GM12878 (cell line): Measurements from ENCODE around the gene ARL6. TPM values are rescaled to one million over a fixed set of nuclear protein-coding genes. Genes with fewer than 3 reads are reported as not detected.

Experiments used
- ATAC-seq: fragments of 200-7000 bp; cut with Tn5 transposase; 3 replicates; pipeline ENCODE4 v1.9.1; 2020; ENCODE audit warnings: mild to moderate bottlenecking, moderate library complexity
- BruUV-seq: library from RNA; stranded (reverse); fragments of 400-500 nt; replicated peaks from 2 replicates; lab custom pipeline; 2021; lab: Mats Ljungman, UMichigan
- CTCF ChIA-PET: fragments of 300-600 bp; sonication (Branson Sonifier 250); formaldehyde crosslinking; extraction: SDS; loops from one replicate; lab custom pipeline; 2021; ENCODE audit warnings: inconsistent platforms; lab: Yijun Ruan, JAX
- POLR2A ChIA-PET: fragments of 350-600 bp; formaldehyde crosslinking; extraction: SDS; loops from one replicate; lab custom pipeline; 2021; ENCODE audit warnings: inconsistent platforms; lab: Charles Lee
- RAD21 ChIA-PET: fragments of 300-600 bp; sonication (Branson Sonifier 250); formaldehyde crosslinking; loops from one replicate; lab custom pipeline; 2023; ENCODE audit warnings: antibody characterized with exemption; ENCODE audit not compliant: unreplicated experiment; lab: Charles Lee
- SMC1A ChIA-PET: fragments of 300-600 bp; sonication (Branson Sonifier 250); formaldehyde crosslinking; loops from one replicate; lab custom pipeline; 2023; ENCODE audit not compliant: unreplicated experiment, uncharacterized antibody; lab: Charles Lee
- DNase-seq: peaks from one replicate; pipeline ENCODE4 v3.0.0-alpha.2; 2011; ENCODE audit warnings: low read depth, low spot score
- FAIRE-seq: peaks from 3 replicates; lab custom pipeline; 2011; peaks lifted over from hg19 to GRCh38; lab: Jason Lieb, UNC
- H2AFZ ChIP-seq: 2 replicates; pipeline ENCODE4 v1.6.0; 2011; ENCODE audit warnings: low read depth, low read length, control low read depth; ENCODE audit not compliant: control insufficient read depth
- H3K27ac ChIP-seq: 2 replicates; pipeline ENCODE4 v1.5.1; 2011; ENCODE audit warnings: control low read depth; ENCODE audit not compliant: control insufficient read depth, insufficient read depth
- H3K27me3 ChIP-seq, 2 experiments: replicated peaks in 1 of 2; 2 replicates each; pipeline versions ENCODE4 v1.6.0 to v1.6.1; 2011; ENCODE audit warnings: low read length in 1 of 2; ENCODE audit not compliant: control insufficient read depth in 2 of 2, insufficient read depth in 2 of 2
- H3K36me3 ChIP-seq, 2 experiments: 2 replicates each; pipeline ENCODE4 v1.5.1; 2011; ENCODE audit warnings: low read length in 1 of 2; ENCODE audit not compliant: control insufficient read depth in 2 of 2, insufficient read depth in 2 of 2
- H3K4me1 ChIP-seq: 2 replicates; pipeline ENCODE4 v1.6.1; 2011; ENCODE audit warnings: mild to moderate bottlenecking, low read length, moderate library complexity, mixed read lengths; ENCODE audit not compliant: control insufficient read depth, insufficient read depth
- H3K4me2 ChIP-seq: 2 replicates; pipeline ENCODE4 v1.6.0; 2011; ENCODE audit warnings: control low read depth; ENCODE audit not compliant: control insufficient read depth, insufficient read depth
- H3K4me3 ChIP-seq: fragments of 200-600 bp; sonication (generic); 2 replicates; pipeline ENCODE4 v1.5.1; 2016
- H3K79me2 ChIP-seq: 2 replicates; pipeline ENCODE4 v1.6.0; 2011; ENCODE audit warnings: low read length; ENCODE audit not compliant: control insufficient read depth, insufficient read depth
- H3K9ac ChIP-seq: 2 replicates; pipeline ENCODE4 v1.8.0; 2011; ENCODE audit warnings: low read length, control low read depth, mixed read lengths; ENCODE audit not compliant: control insufficient read depth, insufficient read depth
- H3K9me3 ChIP-seq: replicated peaks from 3 replicates; pipeline ENCODE4 v1.5.1; 2011; ENCODE audit warnings: mild to moderate bottlenecking, low read length; ENCODE audit not compliant: control insufficient read depth, insufficient read depth
- H4K20me1 ChIP-seq: 2 replicates; pipeline ENCODE4 v1.6.0; 2011; ENCODE audit not compliant: control insufficient read depth, insufficient read depth
- BHLHE40 ChIP-seq, 2 experiments: fragments of 450-650 bp in 1 of 2; IDR thresholded peaks; 2 replicates each; pipeline ENCODE4 v1.6.1; 2011 to 2017; ENCODE audit warnings: low read depth in 2 of 2, borderline replicate concordance in 1 of 2, improper control_type of control experiment in 1 of 2, low read length in 1 of 2, mild to moderate bottlenecking in 1 of 2
- CBX3 ChIP-seq: fragments of 200-600 bp; sonication (generic); IDR thresholded peaks from 2 replicates; pipeline ENCODE4 v1.6.1; 2016; ENCODE audit warnings: low read depth, borderline replicate concordance
- CEBPB ChIP-seq, 2 experiments: fragments of 150-350 bp in 1 of 2; IDR thresholded peaks; 2 replicates each; pipeline ENCODE4 v1.6.1; 2012 to 2014; ENCODE audit warnings: low read depth in 2 of 2, low read length in 2 of 2, borderline replicate concordance in 1 of 2, inconsistent platforms in 1 of 2
- CREM ChIP-seq: IDR thresholded peaks from 2 replicates; pipeline ENCODE4 v1.6.1; 2014; ENCODE audit warnings: antibody characterized with exemption, low read depth
- EED ChIP-seq: sonication (generic); IDR thresholded peaks from 2 replicates; pipeline ENCODE4 v1.6.1; 2016; ENCODE audit warnings: antibody characterized with exemption, low read depth
- ESRRA ChIP-seq: IDR thresholded peaks from 2 replicates; pipeline ENCODE4 v1.6.1; 2012; ENCODE audit warnings: mild to moderate bottlenecking, low read length, improper control_type of control experiment
- ETV6 ChIP-seq, 2 experiments: fragments of 450-650 bp in 1 of 2; IDR thresholded peaks in 1 of 2; conservative IDR thresholded peaks in 1 of 2; 2 replicates each; pipeline ENCODE4 v1.6.1; 2014; ENCODE audit warnings: antibody characterized with exemption in 1 of 2, borderline replicate concordance in 1 of 2, low read depth in 1 of 2, mild to moderate bottlenecking in 1 of 2, moderate library complexity in 1 of 2
- GABPA ChIP-seq: IDR thresholded peaks from 2 replicates; pipeline ENCODE4 v1.6.1; 2014; ENCODE audit warnings: antibody characterized with exemption, low read depth, mild to moderate bottlenecking, inconsistent platforms
- LARP7 ChIP-seq: fragments of 450-650 bp; IDR thresholded peaks from 2 replicates; pipeline ENCODE4 v1.6.1; 2017; ENCODE audit warnings: mild to moderate bottlenecking
- MLLT1 ChIP-seq: fragments of 450-650 bp; IDR thresholded peaks from 2 replicates; pipeline ENCODE4 v1.6.1; 2016; ENCODE audit warnings: mild to moderate bottlenecking
- MXI1 ChIP-seq: fragments of 150-350 bp; IDR thresholded peaks from 2 replicates; pipeline ENCODE4 v1.6.1; 2011; ENCODE audit warnings: low read depth, mild to moderate bottlenecking, inconsistent platforms, low read length, improper control_type of control experiment
- NFXL1 ChIP-seq: fragments of 450-650 bp; IDR thresholded peaks from 2 replicates; pipeline ENCODE4 v1.6.1; 2017; ENCODE audit warnings: antibody characterized with exemption, mild to moderate bottlenecking, borderline replicate concordance
- NR2C1 ChIP-seq: fragments of 450-650 bp; IDR thresholded peaks from 2 replicates; pipeline ENCODE4 v1.6.1; 2017; ENCODE audit warnings: antibody characterized with exemption, mild to moderate bottlenecking, moderate library complexity
- PAX5 ChIP-seq: IDR thresholded peaks from 2 replicates; pipeline ENCODE4 v1.6.1; 2011; ENCODE audit warnings: low read depth, low read length, borderline replicate concordance
- POLR2AphosphoS2 ChIP-seq: IDR thresholded peaks from 2 replicates; pipeline ENCODE4 v1.6.1; 2011; ENCODE audit warnings: low read depth, mild to moderate bottlenecking, low read length, improper control_type of control experiment, moderate library complexity
- RFX5 ChIP-seq: IDR thresholded peaks from 2 replicates; pipeline ENCODE4 v1.6.1; 2011; ENCODE audit warnings: low read depth, low read length, improper control_type of control experiment
- SMAD5 ChIP-seq: IDR thresholded peaks from 2 replicates; pipeline ENCODE4 v1.6.1; 2016; ENCODE audit warnings: antibody characterized with exemption, low read depth
- SPI1 ChIP-seq: IDR thresholded peaks from 2 replicates; pipeline ENCODE4 v1.6.1; 2011; ENCODE audit warnings: low read depth, mild to moderate bottlenecking, low read length, moderate library complexity, borderline replicate concordance; ENCODE audit not compliant: insufficient read depth
- SRF ChIP-seq, 2 experiments: IDR thresholded peaks; 2 replicates each; pipeline ENCODE4 v1.6.1; 2011; ENCODE audit warnings: low read depth in 2 of 2, low read length in 2 of 2, mild to moderate bottlenecking in 1 of 2, moderate library complexity in 1 of 2
- USF1 ChIP-seq: IDR thresholded peaks from 2 replicates; pipeline ENCODE4 v1.6.1; 2011; ENCODE audit warnings: borderline replicate concordance, low read depth, mild to moderate bottlenecking, moderate library complexity, mixed read lengths, low read length; ENCODE audit not compliant: insufficient read depth; ENCODE audit errors: extremely low read length
- WGBS: methylation state at CpG from one replicate; pipeline ENCODE4 v1.1.6; 2016; ENCODE audit warnings: low lambda C conversion rate; ENCODE audit not compliant: insufficient replicate concordance, insufficient coverage; ENCODE audit errors: missing lambda C conversion rate; 5-methylcytosine and 5-hydroxymethylcytosine counted together
- in situ Hi-C: fragments of 300-500 bp; cut with MboI; formaldehyde crosslinking; loops from 9 replicates; pipeline ENCODE4 v1.14.3; 2018; ENCODE audit warnings: mixed read lengths
- intact Hi-C: fragments of 100-400 bp; cut with micrococcal nuclease; formaldehyde crosslinking; loops from one replicate; pipeline ENCODE4 v1.14.2; 2022; ENCODE audit not compliant: unreplicated experiment
- polyA plus RNA-seq, 11 experiments: library from polyadenylated mRNA; depleted of rRNA in 4 of 11; unstranded in 6 of 11; stranded (reverse) in 5 of 11; fragments of >200 nt; fragmentation: Nextera tagmentation in 4 of 11; fragmentation: Illumina TruSeq in 1 of 11; extraction: Ambion mirVana in 4 of 11; extraction: Trizol in 1 of 11; gene quantifications; 1 replicate in 1 of 11; 2 replicates in 10 of 11; pipeline versions ENCODE4 v1.2.1 to v1.2.3, GENCODE V29; 2011 to 2016; ENCODE audit warnings: inconsistent platforms in 2 of 11, missing spikeins in 2 of 11, low read depth in 1 of 11
- total RNA-seq, 4 experiments: library from RNA; depleted of rRNA in 3 of 4; stranded (reverse); fragments of >200 nt in 3 of 4; fragmentation: Illumina TruSeq in 1 of 4; extraction: Trizol in 1 of 4; gene quantifications; 2 replicates each; pipeline versions ENCODE4 v1.2.1 to v1.2.3, GENCODE V29; 2013 to 2021

The ARL6 gene
- total and polyA plus RNA-seq, 10 of the 15 experiments (the other 5 are each of a cell fraction or from before 2014, with no cell fraction given) = 2.0 to 7.3 (median 4.3) TPM

- no peak overlapping the region for H3K9ac ChIP-seq
- H2AFZ ChIP-seq = no peak overlapping the region
- no peak overlapping the region for H3K27ac ChIP-seq
- H3K79me2 ChIP-seq = no peaks in the 10 kb centered on the region
- no peaks in the 10 kb centered on the region for H3K4me1 ChIP-seq
- no peak for ATAC-seq
- H3K4me2 ChIP-seq = no peak overlapping the region
- BruUV-seq = no TSS peak
- FAIRE-seq = no peak
- no peaks in the 10 kb centered on the region for H3K9me3 ChIP-seq
- ChIA-PET RAD21 (no interaction called here), SMC1A (no interaction called here), POLR2A (no interaction called here), CTCF (no interaction called here)
- 90% methylated on average over 3 of the region's 3 CpGs for WGBS
- no peak for DNase-seq
- no peak for TF ChIP-seq RFX5
- TF ChIP-seq SRF (IDR thresholded peaks at IDR 0.05; ENCODE audit: low read depth in 2 of 2, low read length in 2 of 2) = no peak
- TF ChIP-seq SPI1 = no peak
- no peak for TF ChIP-seq NFXL1
- no peak for TF ChIP-seq EED
- TF ChIP-seq CREM = no peak
- TF ChIP-seq LARP7 = no peak
- no peak for TF ChIP-seq POLR2AphosphoS2
- no peak for TF ChIP-seq CEBPB (IDR thresholded peaks at IDR 0.05; ENCODE audit: borderline replicate concordance in 1 of 2, low read depth in 2 of 2, low read length in 2 of 2)
- no peak for TF ChIP-seq USF1
- no peak for TF ChIP-seq MXI1
- TF ChIP-seq CBX3 = no peak
- no peak for TF ChIP-seq PAX5
- no peak for TF ChIP-seq ESRRA
- no peak for TF ChIP-seq ETV6 (conservative IDR thresholded peaks at IDR 0.05 in 1 of 2, IDR thresholded peaks at IDR 0.05 in 1 of 2; ENCODE audit: borderline replicate concordance in 1 of 2, low read depth in 1 of 2)
- no peak for TF ChIP-seq MLLT1
- TF ChIP-seq SMAD5 = no peak
- no peak for TF ChIP-seq BHLHE40 (IDR thresholded peaks at IDR 0.05; ENCODE audit: borderline replicate concordance in 1 of 2, low read depth in 2 of 2, low read length in 1 of 2)
- TF ChIP-seq GABPA = no peak
- TF ChIP-seq NR2C1 = no peak
- in situ Hi-C loops (no loop called here), intact Hi-C loops (no loop called here)
- no peaks in the 10 kb centered on the region for H3K36me3 ChIP-seq
- H4K20me1 ChIP-seq = no peaks in the 10 kb centered on the region
- H3K4me3 ChIP-seq = no peak overlapping the region
- H3K27me3 ChIP-seq = no peaks in the 10 kb centered on the region
These were observed 8.4 kb downstream of the ARL6 start for GRCh38 chr3:97772926-97773325.
